ENCODE data around the gene ZNF883.
"Not testable (repeated sequence)": the region's sequence is repeated elsewhere in the genome, so short reads cannot be mapped to it uniquely, and the experiment has no call there.

Gene ZNF883
- 0.48 to 1.3 reads per million in 2 donors for total RNA-seq

DNA sequence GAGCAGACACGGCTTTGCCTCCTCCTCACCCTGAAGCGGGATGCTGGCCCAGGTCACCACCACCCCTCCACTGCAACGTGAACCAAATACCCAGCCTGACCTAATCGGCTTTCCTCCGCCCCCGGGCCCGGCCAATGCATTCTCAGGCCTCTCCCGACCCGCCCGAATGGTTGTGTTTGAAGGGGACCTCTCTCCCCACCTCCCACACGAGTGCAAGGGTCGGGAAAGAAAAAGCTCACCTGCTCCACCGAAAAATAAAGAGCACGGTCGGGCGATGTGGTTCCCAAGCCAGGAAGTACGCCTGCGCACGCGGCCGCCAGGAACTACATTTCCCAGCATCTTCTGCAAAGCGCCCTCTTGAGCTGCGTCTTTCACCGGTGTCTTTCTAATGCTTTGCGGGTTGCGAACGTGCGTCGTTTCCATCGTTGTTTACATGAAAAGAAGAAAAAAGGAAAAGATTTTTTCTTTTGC lies at the start of gene ZNF883:
Gene ZNF883, minus strand, starts transcription at position 282 of the 471 bp plus-strand sequence.
- DNase-seq = no peak

DNA sequence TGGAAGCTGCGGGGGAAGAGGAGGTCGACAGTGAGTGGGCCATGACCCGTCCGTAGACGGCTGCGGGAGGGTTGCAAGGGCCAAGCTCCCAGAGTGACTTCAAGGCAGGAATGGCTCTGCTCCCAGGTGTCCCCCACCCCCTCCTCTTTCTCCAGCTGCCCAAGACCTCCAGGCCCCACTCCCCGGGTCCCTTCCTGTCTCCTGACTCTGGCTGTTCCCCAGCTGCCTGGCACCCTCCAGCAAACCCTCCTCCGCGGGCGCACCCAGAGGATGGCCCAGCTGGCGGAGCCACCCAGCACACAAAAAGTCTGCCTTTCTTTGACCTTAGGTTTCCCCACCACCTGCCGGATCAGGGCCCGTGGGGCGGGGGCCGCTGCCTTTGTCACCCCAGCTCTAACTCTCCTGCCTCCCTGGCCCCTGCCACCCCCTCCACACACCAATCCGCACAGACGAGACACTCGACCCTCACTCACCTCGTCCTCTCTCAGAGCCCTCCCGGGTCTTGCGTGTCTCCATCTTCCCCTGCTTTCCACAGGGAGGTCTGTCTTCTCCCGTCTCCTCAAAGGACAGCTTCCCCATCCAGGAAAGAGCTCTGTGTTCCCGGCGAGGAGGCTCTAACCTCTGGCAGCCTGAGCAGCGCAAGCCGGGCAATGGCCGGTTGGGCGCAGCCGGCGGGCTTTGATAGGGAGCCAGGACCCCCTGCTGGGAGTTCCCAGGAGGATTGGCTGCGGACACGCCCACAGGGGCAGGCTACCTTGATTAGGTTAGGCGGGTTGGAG lies 49.3 kb upstream of the ZNF883 start:
- DNase-seq = not testable (repeated sequence)

DNA sequence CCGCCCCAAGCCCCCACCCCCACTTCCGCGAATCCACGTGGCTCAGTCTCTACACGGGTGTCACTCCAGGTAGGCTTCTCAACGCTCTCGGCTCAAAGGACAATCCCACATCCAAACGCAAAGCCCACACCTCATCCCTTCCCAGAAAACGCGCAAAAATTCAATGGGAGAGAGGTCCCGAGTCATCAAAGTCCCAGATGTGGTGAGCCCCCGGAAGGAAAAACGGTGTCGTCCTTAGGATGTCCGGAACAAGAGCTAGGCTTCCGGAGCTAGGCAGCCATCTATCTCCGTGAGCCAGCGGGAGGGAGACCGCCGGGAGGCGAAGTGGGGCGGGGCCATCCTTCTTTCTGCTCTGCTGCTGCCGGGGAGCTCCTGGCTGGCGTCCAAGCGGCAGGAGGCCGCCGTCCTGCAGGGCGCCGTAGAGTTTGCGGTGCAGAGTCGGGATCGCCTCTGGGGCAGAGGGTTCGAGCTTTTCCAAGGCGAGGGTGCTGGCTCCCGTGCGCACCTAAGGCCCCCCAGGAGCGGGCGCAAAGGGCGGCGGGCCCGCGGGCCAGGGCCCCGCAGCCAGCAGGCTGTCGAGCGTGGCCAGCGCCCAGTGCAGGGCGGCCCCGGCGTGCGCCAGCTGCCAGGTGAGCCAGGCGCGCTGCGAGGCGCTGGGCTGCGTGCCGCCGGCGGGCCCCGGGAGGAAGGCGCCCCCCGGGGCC lies 47.7 kb upstream of the ZNF883 start:
- not testable (repeated sequence) for DNase-seq

DNA sequence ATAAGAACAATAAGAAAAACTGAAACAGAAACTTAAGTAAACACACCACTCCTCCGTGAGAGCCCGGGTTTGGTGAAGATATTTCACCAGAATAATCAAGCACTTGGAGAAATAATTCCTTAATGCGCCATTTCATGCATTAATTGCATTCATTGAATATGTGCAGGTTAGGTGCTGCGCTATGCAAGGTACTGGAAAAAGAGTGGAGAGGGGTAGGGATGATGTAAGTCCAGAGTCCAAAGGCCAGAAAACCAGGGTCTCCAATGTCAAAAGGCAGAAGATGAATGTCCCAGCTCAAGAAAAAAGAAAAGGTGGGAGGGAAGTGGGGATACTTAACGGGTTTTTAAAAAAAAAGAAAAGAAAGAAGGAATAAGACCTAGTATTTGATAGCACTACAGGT lies 45.2 kb upstream of the ZNF883 start:
- DNase-seq = no peak

DNA sequence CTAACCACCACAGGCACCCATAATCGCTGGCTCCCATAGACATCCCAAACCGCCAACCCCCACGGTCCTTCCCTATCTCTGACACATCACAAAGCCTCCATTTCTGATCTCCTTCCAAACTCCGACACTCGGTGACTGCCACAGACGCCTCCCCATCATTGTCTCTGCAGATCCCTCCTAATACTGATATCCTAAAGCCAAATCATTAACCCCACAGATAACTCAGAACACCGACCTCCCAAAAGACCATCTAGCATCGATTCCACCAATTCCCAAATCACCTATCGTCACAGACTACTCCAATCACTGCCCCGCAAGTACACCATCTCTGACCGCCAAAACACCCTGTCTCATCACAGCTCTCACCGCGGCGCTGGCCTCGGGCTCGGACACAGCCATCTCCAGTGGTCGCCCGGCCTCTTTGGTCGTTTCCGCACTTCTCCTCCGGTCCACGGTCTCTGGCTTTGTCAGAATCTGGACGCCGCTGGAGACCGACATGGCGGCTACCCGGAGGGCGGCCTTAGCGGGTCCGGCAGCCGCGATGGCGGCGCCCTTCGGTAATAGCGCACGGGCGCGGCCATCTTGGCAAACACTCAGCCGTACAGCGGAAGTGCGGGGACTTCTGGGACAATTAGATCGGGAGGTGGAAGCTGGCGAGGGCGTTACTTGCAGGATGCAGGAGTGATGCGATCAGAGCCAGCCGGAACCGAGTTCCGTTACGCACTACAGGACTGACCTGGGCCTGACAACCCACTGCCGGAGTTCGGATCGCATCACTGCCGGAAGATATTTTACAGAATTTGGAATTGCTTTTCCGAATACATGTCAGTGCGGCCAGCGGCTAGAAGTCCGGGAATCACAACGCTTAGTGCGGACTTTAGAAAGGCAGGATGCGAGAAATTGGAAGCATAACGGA lies 44.5 kb upstream of the ZNF883 start, which contains the start of gene ZFP37:
Gene ZFP37, minus strand, starts transcription at position 534 of the 916 bp plus-strand sequence. Its CDS starts 36 bp downstream, at position 498.
- DNase-seq = peak; percentile 46

DNA sequence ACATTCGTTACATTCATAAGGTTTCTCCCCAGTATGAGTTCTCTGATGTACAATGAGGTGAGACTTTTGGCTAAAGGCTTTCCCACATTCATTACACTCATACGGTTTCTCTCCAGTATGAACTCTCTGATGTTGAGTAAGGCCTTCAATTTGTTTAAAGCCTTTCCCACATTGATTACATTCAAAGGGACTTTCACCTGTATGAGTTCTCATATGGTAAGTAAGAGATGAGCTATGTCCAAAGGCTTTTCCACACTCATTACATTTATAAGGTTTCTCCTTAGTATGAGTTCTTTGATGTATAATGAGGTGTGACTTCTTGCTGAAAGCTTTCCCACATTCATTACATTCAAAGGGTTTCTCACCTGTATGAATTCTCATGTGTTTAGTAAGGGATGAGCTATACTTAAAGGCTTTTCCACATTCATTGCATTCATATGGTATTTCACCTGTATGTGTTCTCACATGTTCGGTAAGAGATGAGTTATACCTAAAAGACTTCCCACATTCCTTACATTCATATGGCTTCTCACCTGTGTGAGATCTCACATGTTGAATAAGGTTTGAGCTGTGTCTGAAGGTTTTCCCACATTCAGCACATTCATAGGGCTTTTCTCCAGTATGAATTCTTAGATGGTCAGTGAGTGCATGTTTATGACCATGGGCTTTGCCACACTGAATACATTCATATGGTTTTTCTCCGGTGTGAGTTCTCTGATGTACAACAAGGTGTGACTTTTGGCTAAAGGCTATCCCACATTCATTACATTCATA lies 31.1 kb upstream of the ZNF883 start:
- DNase-seq = no peak

DNA sequence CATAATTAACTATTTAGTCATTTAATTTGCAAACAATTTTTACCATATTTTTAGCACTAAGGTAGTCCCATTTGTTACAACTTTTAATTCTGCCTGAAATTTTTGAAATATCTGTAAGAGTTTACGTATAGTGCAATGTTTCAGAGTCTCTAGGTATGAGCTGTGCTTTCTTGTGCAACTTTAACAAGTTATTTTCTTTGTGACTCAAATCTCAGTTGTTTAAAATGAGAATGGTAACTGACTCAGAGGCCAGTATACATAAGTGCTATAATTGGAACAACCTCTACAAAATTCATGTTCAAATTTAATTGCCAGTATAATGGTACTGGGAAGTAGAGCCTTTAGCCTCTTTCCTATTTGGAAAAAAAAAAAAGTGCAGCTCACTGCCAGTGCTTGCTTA lies 14.2 kb upstream of the ZNF883 start:
- DNase-seq = no peak

DNA sequence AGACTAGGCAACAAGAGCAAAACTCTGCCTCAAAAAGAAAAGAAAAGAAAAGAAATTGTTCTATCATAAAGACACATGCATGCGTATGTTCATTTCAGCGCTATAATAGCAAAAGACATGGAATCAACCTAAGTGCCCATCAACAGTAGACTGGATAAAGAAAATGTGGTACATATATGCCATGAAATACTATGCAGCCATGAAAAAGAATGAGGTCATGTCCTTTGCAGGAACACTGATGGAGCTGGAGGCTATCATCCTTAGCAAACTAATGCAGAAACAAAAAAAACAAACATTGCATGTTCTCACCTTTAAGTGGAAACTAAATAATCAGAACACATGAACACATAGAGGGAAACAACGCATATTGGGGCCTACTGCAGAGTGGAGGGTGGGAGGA lies 6.3 kb upstream of the ZNF883 start:
- no peak for DNase-seq

DNA sequence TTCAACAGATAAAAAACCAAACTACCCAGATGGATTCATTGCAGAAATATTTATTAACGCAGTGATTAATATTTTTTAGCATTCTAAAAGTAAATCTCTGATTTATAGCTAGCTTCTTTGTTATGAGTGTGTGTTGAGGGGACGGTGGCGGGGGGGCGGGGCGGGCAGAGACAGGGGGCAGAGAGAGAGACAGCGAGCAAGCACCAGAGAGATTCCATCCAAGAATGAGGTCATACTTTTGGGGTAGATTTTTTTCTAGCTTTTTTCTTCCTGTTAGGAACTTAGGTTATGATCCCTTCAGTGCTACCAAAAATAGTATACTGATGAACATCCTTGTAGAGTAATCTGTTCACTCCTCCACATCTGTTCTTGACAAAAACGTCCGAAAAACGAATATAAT lies 500 bp upstream of the ZNF883 start:
- no peak for DNase-seq

DNA sequence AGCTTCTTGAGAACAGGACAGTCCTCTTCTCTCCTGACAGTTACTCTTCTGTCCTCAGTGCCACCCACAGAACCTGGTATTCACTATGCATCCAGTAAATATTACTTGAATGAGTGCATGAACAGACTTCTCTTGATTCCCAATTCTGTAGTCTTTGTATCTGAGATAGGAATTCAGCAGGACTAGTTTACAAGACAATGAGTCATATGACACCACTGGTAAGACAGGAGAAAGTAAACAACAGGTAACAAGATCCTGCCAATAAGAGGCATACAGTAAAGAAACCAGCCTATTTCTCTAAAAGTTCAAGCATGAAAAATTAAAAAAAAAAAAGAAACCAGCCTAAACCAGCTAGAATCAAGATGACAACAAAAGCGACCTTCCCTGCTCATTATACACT lies 6.2 kb downstream of the ZNF883 start:
- DNase-seq = no peak

DNA sequence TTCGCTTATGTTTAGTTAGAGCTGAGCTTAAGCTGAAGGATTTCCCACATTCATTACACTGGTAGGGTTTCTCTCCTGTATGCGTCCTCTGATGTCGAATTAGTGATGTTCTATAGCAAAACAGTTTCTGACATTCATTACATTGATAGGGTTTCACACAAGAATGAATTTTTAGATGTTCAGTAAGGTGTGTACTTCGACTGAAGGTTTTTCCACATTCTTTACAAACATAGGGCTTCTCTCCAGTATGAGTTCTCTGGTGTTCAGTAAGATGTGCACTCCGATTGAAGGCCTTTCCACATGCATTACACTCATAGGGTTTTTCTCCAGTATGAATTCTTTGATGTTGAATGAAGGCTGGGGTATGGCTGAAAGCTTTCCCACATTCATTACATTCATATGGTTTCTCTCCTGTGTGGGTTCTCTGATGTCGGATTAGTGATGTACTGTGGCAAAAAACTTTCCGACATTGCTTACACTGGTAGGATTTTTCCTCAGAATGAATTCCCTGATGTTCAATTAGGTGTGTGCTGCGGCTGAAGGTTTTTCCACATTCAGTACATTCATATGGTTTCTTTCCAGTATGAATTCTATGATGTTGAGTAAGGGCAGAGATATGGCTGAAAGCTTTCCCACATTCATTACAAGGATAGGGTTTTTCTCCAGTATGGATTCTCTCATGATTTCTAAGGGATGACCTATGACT lies 14.6 kb downstream of the ZNF883 start:
- DNase-seq = no peak

DNA sequence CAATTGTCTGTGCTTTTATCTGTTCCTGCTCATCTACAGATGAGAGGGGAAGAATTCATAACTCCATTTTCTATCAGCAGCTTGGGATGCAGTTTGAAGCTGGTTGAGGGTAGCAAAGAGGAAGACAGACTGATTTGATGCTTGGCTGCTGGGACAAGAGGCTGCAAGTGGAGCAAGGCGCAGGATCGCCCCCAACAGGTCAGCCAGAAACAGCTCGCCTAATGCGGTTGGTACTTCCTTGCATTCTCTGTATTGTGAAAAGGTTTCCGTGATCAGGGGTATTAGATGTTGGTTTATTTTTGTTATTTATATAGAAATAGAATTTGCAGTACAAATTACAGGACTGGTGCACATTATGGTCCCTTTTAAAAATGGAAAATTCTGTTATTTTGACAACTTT lies 40.6 kb downstream of the ZNF883 start:
- no peak for DNase-seq

DNA sequence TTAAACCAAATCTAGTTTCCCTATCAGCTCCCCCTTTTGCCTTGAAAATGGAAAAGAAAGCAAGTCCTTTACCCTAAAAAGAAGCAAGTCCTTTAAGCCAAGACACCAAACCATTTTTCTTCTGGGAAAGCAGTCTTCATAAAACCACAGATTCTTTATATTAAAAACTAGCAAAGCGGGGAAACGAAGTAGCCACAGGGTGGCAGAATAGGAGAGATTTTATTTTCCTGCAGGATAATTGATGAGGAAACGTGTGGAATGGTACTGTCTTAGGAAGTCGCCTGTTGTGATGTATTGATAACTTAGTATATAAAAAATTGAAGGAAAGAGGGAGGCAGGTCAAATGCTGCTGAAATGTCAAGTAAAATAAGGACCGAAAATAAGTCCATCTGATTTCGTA lies 41.1 kb downstream of the ZNF883 start:
- no peak for DNase-seq

DNA sequence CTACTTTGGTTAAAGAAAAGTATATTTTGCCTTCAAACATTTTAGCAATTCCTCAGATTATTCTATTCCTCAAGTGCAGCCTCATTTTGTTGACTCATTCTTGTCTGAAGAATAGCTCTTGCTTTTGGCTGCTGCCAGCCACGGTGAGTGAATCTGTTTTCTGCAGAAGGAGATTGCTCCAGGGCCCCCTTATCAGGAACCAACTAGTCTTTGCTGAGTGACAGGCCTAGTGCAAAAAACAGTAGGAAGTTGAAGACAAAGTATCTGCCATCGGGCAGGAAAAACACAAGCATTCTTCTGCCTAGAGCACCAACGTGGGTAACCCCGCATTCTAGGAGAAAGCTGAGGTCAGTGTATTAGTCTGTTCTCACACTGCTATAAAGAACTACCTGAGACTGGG lies 42.3 kb downstream of the ZNF883 start:
- no peak for DNase-seq

DNA sequence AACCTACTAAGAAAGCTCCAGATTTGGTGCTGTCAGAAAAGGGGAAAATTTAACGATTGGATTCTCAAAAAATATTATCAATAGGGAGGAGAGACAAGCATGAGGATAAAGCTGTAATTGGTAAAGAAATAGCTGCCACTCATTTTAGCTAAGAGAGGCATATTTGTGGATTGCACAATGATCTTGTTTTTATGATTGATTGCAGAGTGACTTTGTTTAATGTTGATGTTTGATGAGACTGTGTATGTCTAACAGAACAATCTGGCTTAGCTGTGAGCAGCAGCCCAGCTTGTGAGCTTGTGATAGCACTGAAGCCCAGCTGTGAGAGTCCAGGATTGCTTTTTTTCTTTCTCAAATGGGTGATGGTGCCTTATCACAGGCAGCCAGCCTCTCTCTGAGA lies 56.4 kb downstream of the ZNF883 start:
- DNase-seq = no peak

DNA sequence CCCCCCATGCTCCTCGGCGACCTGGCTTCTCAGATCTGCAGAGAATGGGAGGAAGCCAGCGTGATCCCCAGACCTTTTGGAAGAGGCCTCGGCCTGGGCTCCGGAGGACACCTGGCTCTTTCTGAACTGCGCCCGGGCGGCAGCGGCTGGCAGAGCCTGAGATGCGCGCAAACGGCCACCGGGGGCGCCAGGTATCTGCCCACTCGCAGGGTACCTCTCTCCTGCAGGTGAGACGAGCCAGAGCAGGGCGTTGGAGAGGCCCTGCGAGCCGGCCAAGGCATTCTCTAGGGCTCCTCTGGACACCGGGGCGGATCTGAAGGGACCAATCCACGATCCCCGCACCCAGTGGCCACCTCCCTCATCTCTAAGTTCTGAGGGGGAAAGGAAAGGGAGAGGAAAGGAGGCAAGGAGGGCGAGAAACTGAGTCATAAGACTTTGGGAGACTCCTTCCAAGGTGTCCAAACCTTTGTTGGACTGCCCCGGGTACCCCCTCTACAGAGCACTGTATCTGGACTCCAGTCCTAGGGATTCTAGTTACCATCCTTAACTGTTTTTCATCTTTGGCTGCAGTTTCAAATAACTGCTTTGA lies 66.3 kb downstream of the ZNF883 start:
- no peak for DNase-seq

DNA sequence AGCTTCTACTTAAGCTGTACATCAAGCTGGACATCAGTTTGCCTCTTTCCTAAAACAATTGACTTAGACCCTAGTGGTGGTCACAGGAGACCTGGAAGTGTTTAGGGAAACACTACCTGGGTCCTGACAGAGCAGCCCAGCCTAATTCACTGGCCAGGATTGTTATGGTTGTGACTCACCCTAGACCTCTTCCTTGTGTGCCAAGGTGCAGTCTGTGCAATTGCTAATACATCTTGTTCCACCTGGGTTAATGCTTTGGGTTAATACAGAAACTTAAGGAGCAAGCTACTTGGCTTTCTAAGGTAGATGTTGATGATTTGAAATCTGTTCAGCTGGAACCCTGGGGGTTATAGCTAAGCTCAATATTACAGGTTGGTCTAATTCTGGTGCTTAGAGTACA lies 72.6 kb downstream of the ZNF883 start:
- no peak for DNase-seq

DNA sequence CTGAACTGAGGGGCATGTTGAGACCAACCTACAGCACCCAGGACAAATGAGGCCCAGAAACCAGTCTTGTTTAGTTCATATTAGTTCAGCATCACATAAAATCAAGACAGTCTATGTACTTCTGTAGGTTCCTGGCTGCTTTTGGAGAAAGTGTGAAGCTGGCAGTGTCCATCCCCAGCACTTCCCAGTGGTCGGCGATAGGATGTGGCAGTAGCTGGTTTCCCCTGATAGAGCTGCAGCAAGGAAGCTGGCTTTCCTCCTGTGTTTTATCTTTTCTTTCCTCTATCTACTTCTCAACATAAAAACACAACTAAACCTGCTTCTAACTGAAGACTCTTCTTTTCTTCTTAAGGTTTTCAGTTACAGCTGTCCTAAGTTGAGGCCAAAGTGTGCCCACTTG lies 78.3 kb downstream of the ZNF883 start:
- no peak for DNase-seq

DNA sequence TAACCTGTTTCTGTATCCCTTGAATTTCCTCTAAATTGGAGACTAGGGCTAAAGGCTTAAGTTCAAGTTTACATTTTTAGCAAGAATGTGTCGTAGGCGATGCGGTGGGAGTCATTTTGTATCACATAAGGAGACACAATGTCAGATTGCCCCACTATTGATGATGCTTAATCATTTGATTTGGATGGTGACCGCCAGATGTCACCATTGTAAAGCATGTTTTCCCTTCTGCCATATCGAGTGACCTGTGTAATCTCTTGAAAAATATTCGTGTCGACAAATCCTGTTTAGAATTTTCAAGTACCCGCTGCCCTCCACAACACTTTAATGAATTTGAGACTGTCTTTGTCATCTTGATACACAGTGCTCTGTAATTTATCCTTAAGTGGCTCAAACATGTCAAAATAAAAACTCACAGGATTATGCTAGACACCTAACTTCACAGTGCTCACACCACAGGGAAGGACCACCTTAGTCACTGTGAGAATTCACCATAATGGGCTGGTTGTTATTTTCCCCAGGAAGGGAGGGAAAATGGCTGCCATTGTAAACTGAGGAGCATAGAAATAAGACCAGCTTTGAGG lies 86.8 kb downstream of the ZNF883 start:
- DNase-seq = no peak

DNA sequence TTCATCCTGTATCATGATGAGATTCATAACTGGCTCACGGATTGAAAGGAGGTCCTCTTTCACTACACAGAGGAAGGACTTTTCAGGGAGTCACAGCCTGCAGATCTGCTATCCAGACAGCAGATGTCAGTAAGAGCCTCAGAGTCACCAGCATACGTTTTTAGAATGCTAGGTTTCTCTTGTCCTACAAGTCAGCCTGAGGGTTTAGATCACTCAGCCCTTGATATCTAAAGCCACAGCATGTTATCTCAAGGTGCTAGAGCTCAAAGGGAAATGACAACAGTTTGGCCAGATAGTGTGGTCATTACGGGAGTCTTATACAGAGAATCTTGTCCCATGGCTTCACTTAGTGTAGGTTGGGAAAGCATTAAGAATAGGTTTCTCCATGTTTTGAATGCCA lies 90.4 kb downstream of the ZNF883 start:
- no peak for DNase-seq

DNA sequence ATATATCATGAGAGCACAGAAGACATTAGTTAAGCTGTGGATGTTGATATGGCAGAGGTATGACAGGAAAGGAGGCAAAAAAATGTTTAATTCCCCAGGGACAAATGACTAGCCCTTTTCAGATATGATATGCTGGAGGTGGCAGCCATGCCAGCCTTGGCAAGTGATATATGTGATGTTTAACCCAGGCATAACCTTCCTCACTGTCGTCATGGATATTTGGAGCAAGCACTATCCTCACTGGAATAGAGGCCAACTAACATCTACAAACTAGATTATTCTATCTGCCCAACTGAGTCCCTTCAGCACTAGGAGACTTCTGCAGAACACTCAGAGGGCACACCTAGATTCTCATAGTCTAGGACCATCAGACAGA lies 94.0 kb downstream of the ZNF883 start:
- no peak for DNase-seq

All from T-helper 9 cell (primary cell).